GM21717 (cell line): ENCODE data around the gene SUMF2.
"Not testable (repeated sequence)": the region's sequence is repeated elsewhere in the genome, so short reads cannot be mapped to it uniquely, and the experiment has no call there.

Source experiments
- ATAC-seq: cut with Tn5 transposase; IDR thresholded peaks from one replicate; pipeline ENCODE4 v1.9.1; 2021; ENCODE audit warnings: mild to moderate bottlenecking, moderate library complexity; ENCODE audit not compliant: unreplicated experiment

Gene SUMF2

GRCh38 chr7:56105508-56105907 lies 41.4 kb downstream of the SUMF2 start:
- no peak for ATAC-seq

- ATAC-seq, result peak; percentile 99
Observed at GRCh38 chr7:56106108-56107073, 42.3 kb downstream of the SUMF2 start, which contains the start of gene CHCHD2. CHCHD2 (minus strand) TSS chr7:56106476; CDS start chr7:56106413, 63 bp downstream.

GRCh38 chr7:56107954-56108258 lies 43.8 kb downstream of the SUMF2 start:
- ATAC-seq, result no peak

- ATAC-seq, result no peak
Observed at GRCh38 chr7:56110611-56111010, 46.5 kb downstream of the SUMF2 start.

- ATAC-seq, result not testable (repeated sequence)
Observed at GRCh38 chr7:56112244-56112643, 48.2 kb downstream of the SUMF2 start.

GRCh38 chr7:56115852-56116538 lies 51.9 kb downstream of the SUMF2 start, which contains the start of gene NUPR2:
NUPR2 (minus strand) TSS chr7:56116417; CDS start chr7:56116314, 103 bp downstream.
- ATAC-seq, result no peak

GRCh38 chr7:56121440-56121839 lies 57.4 kb downstream of the SUMF2 start:
- ATAC-seq, result no peak

- ATAC-seq, result no peak
Observed at GRCh38 chr7:56124981-56125380, 60.9 kb downstream of the SUMF2 start.

- no peak for ATAC-seq
Observed at GRCh38 chr7:56125831-56126230, 61.7 kb downstream of the SUMF2 start.

GRCh38 chr7:56127241-56127975 lies 63.3 kb downstream of the SUMF2 start:
- no peak for ATAC-seq
